ENCODE measurements around the gene PANK1. TPM values are rescaled to one million over a fixed set of nuclear protein-coding genes. Genes with fewer than 3 reads are reported as not detected.
"Not testable (repeated sequence)": the region's sequence is repeated elsewhere in the genome, so short reads cannot be mapped to it uniquely, and the experiment has no call there.

Gene PANK1
- total RNA-seq, 1 donor from 2014 or later, result 1.6 TPM

- DNase-seq (ENCODE audit: low read depth in 2 of 2), result no peak
These were observed 23.6 kb downstream of the PANK1 start for GRCh38 chr10:89621438-89621837.

GRCh38 chr10:89620296-89620695 lies 24.7 kb downstream of the PANK1 start:
- DNase-seq (ENCODE audit: low read depth in 2 of 2), result not testable (repeated sequence)

GRCh38 chr10:89615824-89616223 lies 29.2 kb downstream of the PANK1 start:
- DNase-seq (ENCODE audit: low read depth in 2 of 2), result peak in 1 of 2 donors; percentile 54

DNA sequence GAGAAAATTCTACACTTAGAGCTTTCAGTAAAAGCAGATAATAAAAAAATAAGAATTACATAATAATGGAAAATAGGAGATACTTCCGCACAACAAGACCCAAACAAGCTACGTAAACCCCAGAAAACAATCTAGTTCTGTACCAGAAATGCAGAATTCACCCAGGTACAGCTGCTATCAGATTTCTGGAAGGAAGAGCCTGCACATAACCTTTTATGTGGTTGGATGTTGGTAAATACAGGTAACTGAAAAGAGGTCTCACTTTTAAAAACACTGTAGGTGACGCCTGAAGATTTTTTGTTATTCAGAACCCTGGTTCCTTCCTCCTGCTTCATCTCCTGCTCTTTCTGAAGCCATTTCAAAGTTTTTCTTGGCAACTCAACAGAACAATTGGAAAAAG lies 29.9 kb downstream of the PANK1 start:
- DNase-seq (ENCODE audit: low read depth in 2 of 2), result no peak

DNA sequence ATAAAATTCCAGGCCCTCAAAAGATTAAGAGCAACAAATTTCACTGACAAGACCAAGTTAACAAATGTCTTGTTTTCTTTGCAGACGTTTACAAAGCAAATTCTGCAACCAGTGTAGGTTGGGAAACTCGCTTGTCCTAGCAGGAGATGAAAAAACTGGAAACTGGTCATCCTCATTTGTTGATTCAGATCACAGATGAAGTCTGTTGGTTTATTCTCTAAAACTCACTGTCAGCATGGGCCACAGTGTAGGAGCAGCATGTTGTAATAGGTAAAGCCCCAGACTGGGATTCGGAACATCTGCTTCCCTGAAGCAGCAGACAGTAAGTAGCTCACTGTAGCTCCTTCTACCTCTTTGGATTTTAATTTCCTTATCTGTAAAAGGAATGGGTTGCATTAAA lies 31.5 kb downstream of the PANK1 start:
- no peak for DNase-seq (ENCODE audit: low read depth in 2 of 2)

GRCh38 chr10:89611282-89611681 lies 33.8 kb downstream of the PANK1 start:
- no peak for DNase-seq (ENCODE audit: low read depth in 2 of 2)

GRCh38 chr10:89609833-89610346 lies 35.2 kb downstream of the PANK1 start:
- DNase-seq (ENCODE audit: low read depth in 2 of 2), result no peak

- no peak for DNase-seq (ENCODE audit: low read depth in 2 of 2)
These were observed 40.8 kb downstream of the PANK1 start for GRCh38 chr10:89604200-89604599.

- no peak for DNase-seq (ENCODE audit: low read depth in 2 of 2)
These were observed 42.1 kb downstream of the PANK1 start for GRCh38 chr10:89602919-89603318.

DNA sequence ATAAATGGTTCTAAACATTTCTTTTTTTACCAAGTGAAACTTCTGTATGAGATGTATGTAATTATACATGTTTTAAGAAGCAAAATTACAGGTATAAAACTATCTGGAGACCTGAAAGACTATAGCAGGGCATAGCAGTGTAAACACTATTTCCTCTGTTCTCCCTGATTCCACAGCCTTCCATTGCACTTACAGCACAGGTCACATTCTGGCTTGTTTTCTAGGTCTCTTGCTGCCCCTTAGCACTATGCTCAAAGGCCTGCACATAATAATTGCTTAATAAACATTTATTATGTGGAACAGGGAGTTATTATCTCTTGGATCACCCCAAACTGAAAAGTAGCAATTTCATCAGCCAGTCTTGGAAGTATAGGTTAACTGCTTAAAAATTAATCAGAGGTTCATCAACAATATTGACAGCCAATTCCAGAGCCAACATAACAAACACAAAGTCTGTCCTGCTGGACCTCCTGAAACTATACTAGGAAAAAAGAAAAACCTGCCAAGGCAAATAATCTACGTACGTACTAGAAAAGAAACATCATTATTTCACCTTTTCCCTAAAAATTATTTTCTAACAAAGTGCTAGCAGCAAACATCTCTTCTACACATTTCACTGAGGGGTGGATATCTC lies 43.2 kb downstream of the PANK1 start:
- no peak for DNase-seq (ENCODE audit: low read depth in 2 of 2)

DNA sequence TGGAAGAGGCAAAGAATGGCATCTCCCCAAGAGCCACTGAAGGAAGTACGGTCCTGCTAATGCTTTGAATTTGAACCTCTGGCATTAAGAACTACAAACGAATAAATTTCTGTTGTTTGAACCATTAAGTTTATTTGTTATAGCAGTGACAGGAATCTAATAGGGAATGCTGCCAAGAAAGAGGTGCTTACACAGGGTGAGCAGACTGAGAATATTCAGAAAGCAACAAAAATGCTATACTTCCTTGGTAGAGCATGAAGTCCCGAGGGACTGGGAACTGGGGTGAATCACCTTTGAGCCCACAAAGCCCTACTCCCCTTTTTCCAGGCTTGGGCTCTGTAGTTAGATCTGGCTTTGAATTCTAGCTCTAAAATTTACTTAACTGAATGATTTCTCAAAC lies 45.0 kb downstream of the PANK1 start:
- DNase-seq (ENCODE audit: low read depth in 2 of 2), result no peak

GRCh38 chr10:89593043-89593442 lies 52.0 kb downstream of the PANK1 start:
- no peak for DNase-seq (ENCODE audit: low read depth in 2 of 2)

- DNase-seq (ENCODE audit: low read depth in 2 of 2), result no peak
These were observed 52.5 kb downstream of the PANK1 start for GRCh38 chr10:89592539-89592938.

GRCh38 chr10:89591796-89592271 lies 53.2 kb downstream of the PANK1 start:
- DNase-seq (ENCODE audit: low read depth in 2 of 2), result no peak

- DNase-seq (ENCODE audit: low read depth in 2 of 2), result peak in 1 of 2 donors; percentile 52
These were observed 53.8 kb downstream of the PANK1 start for GRCh38 chr10:89591111-89591795.

DNA sequence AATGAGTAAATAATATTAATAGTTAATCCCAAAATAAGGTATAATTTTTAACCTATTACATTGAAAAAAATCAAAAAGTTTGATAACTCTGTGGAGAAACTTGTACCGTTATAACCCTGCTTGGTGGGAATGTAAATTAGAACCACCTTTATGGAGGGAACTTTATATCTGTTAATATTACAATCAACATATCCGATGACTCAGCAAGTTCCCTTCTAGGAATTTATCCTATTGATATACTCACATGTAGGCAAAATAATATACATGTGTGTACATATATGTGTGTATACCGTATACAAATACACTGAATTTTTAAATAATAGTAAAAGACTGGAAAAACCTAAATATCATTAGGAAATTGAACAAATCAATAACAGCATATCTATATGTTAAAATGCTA lies 54.7 kb downstream of the PANK1 start:
- DNase-seq (ENCODE audit: low read depth in 2 of 2), result no peak

DNA sequence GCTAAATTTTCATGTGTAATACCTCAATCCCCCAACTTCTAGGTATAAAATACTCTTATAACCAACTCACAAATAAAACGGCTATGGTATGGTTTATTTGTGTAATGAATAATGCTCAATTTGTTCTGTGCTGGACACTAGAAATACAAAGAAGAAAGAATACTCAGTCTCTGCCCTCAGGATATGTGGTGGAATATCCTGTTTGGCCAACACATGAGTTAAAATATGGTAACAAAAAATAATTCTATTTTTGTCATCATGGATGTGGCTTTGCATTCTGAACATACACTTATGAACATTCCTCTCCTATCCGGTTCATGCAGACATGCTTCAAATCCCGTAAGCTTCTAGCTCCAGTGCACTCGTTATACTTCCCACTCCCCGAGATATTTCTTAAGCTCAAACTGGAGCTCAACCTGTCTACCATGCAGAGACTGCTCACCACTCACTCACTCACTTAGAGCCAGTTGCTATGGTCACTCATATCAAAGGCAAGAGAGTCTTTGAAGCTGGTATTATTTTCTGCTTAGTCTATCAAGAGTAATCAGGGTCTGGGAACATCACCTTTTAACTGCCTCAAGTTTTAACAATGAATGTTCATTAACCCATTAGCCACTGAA lies 55.8 kb downstream of the PANK1 start:
- DNase-seq (ENCODE audit: low read depth in 2 of 2), result peak in 1 of 2 donors; percentile 17

GRCh38 chr10:89588671-89589070 lies 56.4 kb downstream of the PANK1 start:
- peak; percentile 35 to 68 for DNase-seq (ENCODE audit: low read depth in 2 of 2)

DNA sequence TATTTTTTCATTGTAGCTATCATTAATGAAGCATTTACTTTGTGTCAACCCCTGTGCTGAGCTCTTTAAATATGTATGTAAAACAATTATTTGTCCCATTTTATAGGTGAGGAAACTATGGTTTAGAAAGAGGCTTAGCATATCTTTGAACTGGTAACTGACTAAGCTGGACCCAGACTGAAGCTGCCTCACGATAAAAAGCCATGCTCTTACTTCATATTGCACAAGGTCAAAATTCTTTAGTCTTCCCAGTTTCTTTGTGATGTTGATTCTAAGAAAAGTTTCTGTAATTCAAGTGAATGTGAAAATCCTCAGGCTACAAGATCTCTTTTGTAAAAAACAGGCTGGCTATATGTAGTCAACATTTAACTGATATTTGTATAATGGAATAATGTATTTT lies 63.0 kb downstream of the PANK1 start:
- DNase-seq (ENCODE audit: low read depth in 2 of 2), result no peak

GRCh38 chr10:89580243-89580642 lies 64.8 kb downstream of the PANK1 start:
- DNase-seq (ENCODE audit: low read depth in 2 of 2), result no peak

GRCh38 chr10:89576696-89577095 lies 68.3 kb downstream of the PANK1 start:
- no peak for DNase-seq (ENCODE audit: low read depth in 2 of 2)

DNA sequence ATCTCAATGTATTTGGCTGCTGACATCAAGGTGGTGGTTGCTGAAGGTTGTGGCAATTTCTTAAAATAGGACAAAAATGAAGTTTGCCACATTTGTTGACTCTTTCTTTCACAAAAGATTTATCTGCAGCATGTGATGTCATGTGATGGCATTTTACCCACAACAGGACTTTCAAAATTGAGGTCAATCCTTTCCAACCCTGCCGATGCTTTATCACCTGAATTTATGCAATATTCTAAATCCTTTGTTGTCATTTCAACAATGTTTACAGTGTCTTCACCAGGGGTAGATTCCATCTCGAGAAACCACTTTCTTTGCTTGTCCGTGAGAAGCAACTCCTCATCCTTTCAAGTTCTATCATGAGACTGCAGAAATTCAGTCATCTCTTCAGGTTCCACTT lies 69.0 kb downstream of the PANK1 start:
- DNase-seq (ENCODE audit: low read depth in 2 of 2), result no peak

DNA sequence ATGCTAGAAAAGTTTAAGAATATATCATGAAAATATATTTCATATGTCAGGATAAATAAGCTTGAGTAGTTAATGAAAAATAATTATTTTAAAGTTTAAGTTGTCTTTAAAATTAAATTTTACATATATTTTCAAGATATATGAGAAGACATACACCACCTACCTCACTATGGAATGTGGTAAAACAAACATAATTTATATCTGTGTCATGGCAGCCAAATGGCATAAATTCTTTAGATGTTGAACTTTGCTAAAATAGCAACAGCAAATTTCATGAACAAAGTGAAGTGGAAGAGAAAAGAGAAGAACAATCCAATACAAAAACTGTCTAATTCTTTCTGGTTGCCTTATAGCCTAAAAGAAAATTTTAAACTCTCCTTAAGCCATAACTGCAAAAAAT lies 70.0 kb downstream of the PANK1 start:
- no peak for DNase-seq (ENCODE audit: low read depth in 2 of 2)
